ENCODE data around the gene TICAM2. TPM values are rescaled to one million over a fixed set of nuclear protein-coding genes. Genes with fewer than 3 reads are reported as not detected.
A peak's percentile ranks its signal among the peaks of the same experiment; 100 is the strongest.

TICAM2 gene
- total RNA-seq, 1 donor from 2014 or later = 2.3 TPM

DNA sequence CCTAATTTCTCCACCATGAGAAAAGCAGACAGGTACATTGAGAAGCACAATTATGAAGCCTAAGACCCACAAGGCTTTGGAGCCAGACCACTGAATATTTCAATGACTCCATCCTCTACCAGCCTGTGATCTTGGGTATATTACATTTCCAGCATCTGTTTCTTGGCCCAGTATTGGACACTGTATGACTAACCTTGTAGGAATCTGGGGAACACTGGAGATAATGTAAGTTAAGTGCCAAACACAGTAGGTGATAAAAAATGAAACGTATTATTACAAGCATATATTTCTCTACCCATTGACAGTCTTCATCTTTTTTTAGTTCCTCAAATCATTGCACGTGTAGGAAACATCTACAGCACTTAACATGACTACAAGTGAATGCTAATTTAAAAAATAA lies 29.1 kb downstream of the TICAM2 start:
- DNase-seq = no peak
- intact Hi-C loops (cut with micrococcal nuclease) = loop anchor here (10.0 kb wide), 1 partner anchor 198 kb away; no protein-coding TSS in a partner anchor
- no peaks in the 10 kb centered on the region for H3K36me3 ChIP-seq
- H3K27me3 ChIP-seq (ENCODE audit: low read depth) = no peaks in the 10 kb centered on the region
- TF ChIP-seq, protein P1, sequence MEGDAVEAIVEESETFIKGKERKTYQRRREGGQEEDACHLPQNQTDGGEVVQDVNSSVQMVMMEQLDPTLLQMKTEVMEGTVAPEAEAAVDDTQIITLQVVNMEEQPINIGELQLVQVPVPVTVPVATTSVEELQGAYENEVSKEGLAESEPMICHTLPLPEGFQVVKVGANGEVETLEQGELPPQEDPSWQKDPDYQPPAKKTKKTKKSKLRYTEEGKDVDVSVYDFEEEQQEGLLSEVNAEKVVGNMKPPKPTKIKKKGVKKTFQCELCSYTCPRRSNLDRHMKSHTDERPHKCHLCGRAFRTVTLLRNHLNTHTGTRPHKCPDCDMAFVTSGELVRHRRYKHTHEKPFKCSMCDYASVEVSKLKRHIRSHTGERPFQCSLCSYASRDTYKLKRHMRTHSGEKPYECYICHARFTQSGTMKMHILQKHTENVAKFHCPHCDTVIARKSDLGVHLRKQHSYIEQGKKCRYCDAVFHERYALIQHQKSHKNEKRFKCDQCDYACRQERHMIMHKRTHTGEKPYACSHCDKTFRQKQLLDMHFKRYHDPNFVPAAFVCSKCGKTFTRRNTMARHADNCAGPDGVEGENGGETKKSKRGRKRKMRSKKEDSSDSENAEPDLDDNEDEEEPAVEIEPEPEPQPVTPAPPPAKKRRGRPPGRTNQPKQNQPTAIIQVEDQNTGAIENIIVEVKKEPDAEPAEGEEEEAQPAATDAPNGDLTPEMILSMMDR (IDR thresholded peaks at IDR 0.05; ENCODE audit: borderline replicate concordance) = no peak
- H3K9me3 ChIP-seq (replicated peaks) = no peaks in the 10 kb centered on the region
- peaks cover 30% of the 10 kb centered on the region for H3K4me1 ChIP-seq
- H3K4me3 ChIP-seq = no peak overlapping the region
- H3K27ac ChIP-seq (replicated peaks) = no peak overlapping the region

DNA sequence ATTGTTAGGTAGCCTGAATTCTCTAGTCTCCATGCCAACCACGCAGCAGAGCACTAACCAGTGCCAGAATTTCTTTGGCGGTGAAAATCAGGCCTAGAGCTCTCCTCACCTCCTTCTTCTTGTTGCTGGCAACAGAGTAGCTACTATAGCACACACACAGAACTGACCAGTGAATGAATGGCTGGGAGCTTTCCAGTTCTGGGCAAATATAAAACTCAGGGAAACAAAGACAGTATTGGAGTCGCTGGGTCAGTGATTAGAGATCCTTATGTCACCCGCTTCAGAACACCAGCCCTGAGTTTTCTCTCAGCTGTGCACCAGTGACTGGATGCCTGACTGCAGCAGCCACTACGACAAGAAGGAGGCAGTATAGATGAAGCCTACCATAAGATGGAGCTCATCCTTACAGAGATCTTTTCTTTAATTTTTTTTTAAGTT lies 30.8 kb downstream of the TICAM2 start:
- Histone ChIP-seq H3K27ac (replicated peaks) (peak overlapping the region; percentile 31), H3K4me3 (no peak overlapping the region), H3K36me3 (no peaks in the 10 kb centered on the region), H3K4me1 (peaks cover 30% of the 10 kb centered on the region), H3K27me3 (ENCODE audit: low read depth) (no peaks in the 10 kb centered on the region), H3K9me3 (replicated peaks) (no peaks in the 10 kb centered on the region)
- intact Hi-C loops (cut with micrococcal nuclease) = loop anchor here (10.0 kb wide), 1 partner anchor 197 kb away; no protein-coding TSS in a partner anchor
- TF ChIP-seq, protein P1 (IDR thresholded peaks at IDR 0.05; ENCODE audit: borderline replicate concordance) = no peak
- no peak for DNase-seq

DNA sequence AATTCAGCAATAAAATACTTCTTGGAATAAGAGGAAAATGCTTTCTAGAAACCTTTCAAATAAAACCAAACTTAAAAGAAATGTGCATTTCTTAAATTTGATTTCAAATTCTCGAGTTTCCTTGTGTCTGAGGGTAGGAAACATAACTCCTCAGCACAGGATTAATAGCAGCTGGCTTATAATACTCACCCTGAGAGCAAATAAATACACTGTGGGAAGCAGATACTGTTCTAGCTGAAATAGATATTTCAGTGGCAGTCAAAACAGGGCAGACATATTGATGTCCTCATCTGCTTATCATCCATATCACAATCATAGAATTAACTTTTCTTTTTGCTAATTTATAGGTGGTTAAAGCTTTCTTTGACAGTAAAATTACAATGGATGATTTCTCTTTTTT lies 33.6 kb downstream of the TICAM2 start:
- no peak overlapping the region for H3K4me3 ChIP-seq
- H3K27ac ChIP-seq (replicated peaks) = no peak overlapping the region
- H3K4me1 ChIP-seq = peaks cover 25% of the 10 kb centered on the region
- TF ChIP-seq, protein P1 (IDR thresholded peaks at IDR 0.05; ENCODE audit: borderline replicate concordance) = no peak
- no peak for DNase-seq
- H3K36me3 ChIP-seq = no peaks in the 10 kb centered on the region
- intact Hi-C loops (cut with micrococcal nuclease) = no loop called here
- H3K27me3 ChIP-seq (ENCODE audit: low read depth) = no peaks in the 10 kb centered on the region
- H3K9me3 ChIP-seq (replicated peaks) = no peaks in the 10 kb centered on the region

DNA sequence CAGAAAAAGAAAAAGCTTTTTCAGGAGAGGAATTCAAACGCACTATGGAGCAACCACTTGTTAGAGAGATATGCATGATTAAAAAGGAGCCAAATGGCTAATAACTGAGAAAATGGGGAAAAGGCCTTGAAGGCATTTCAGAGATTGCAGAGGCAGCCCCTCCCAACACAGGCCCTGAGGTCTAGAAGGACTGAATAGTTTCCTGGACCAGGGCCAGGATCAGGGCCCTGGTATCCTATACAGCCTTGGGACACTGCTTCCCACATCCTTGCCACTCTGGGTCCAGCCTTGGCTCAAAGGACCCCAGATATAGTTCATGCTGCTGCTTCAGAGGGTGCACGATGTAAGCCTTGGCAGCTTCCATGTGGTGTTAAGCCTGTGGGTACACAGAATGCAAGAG lies 37.0 kb downstream of the TICAM2 start:
- H3K36me3 ChIP-seq = no peaks in the 10 kb centered on the region
- no peaks in the 10 kb centered on the region for H3K4me1 ChIP-seq
- H3K27ac ChIP-seq (replicated peaks) = no peak overlapping the region
- no peaks in the 10 kb centered on the region for H3K27me3 ChIP-seq (ENCODE audit: low read depth)
- intact Hi-C loops (cut with micrococcal nuclease) = no loop called here
- DNase-seq = no peak
- TF ChIP-seq, protein P1 (IDR thresholded peaks at IDR 0.05; ENCODE audit: borderline replicate concordance) = no peak
- H3K9me3 ChIP-seq (replicated peaks) = no peaks in the 10 kb centered on the region
- no peak overlapping the region for H3K4me3 ChIP-seq

DNA sequence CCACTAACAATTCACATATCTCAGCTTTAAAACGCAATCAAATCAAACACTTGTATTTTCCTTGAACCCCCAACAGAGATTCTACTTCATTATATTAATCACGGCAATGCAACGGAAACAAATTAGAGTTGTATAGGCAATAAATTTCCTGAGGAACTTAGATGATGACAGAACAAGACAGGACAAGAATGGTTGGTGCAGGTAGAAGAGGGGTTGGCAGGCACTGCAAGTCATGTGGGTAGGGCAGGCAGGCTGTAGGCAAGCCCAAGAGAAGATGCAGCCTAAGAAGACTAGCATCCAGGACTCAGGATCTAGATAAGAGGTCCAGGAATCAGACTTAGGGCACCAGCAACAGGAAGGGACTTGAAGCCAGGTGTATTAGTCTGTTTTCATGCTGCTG lies 41.1 kb downstream of the TICAM2 start:
- H3K9me3 ChIP-seq (replicated peaks) = no peaks in the 10 kb centered on the region
- H3K4me1 ChIP-seq = peaks cover 26% of the 10 kb centered on the region
- intact Hi-C loops (cut with micrococcal nuclease) = no loop called here
- H3K4me3 ChIP-seq = no peak overlapping the region
- TF ChIP-seq, protein P1 (IDR thresholded peaks at IDR 0.05; ENCODE audit: borderline replicate concordance) = no peak
- no peaks in the 10 kb centered on the region for H3K27me3 ChIP-seq (ENCODE audit: low read depth)
- DNase-seq = no peak
- H3K27ac ChIP-seq (replicated peaks) = no peak overlapping the region
- H3K36me3 ChIP-seq = no peaks in the 10 kb centered on the region

Measured in left ventricle myocardium inferior (tissue), 1 donor.